Right lung (tissue), 10 donors: Measurements from ENCODE around the gene CCDC175. TPM values are rescaled to one million over a fixed set of nuclear protein-coding genes. Genes with fewer than 3 reads are reported as not detected.

ENCODE experiments used
- DNase-seq, 2 donors: peaks; one replicate each; pipeline ENCODE4 v3.0.0-alpha.2; 2013
- long read RNA-seq, 8 donors: transcript quantifications; one replicate each; lab custom pipeline, GENCODE V29; 2026
- polyA plus RNA-seq, 5 donors: library from polyadenylated mRNA; unstranded; fragments of 120-200 nt; gene quantifications; one replicate each; pipeline versions ENCODE4 v1.2.1 to v1.2.3, GENCODE V29; 2013; ENCODE audit warnings: inconsistent platforms in 1 of 5, low replicate concordance in 1 of 5; ENCODE audit not compliant: insufficient read length in 5 of 5, insufficient read depth in 1 of 5

Gene CCDC175
- 1 to 10 TPM in 1 of 5 donors, under 1 TPM in 4; 0.18 to 1.2 (median 0.66) TPM for polyA plus RNA-seq
- long read RNA-seq, donor 1, result 0 reads
- long read RNA-seq, donor 2, result 0 reads
- long read RNA-seq, donor 3, result 0 reads
- long read RNA-seq, donor 4, result 0 reads
- long read RNA-seq, donor 5, result 0 reads
- long read RNA-seq, donor 6, result 0 reads
- long read RNA-seq, donor 7, result 0 reads
- long read RNA-seq, donor 8, result 0 reads

GRCh38 chr14:59576332-59577294 is at the start of gene CCDC175:
CCDC175 (minus strand) TSS chr14:59576812; CDS start chr14:59576775, 37 bp downstream.
- peak; percentile 76 to 77 for DNase-seq

GRCh38 chr14:59622631-59623030 is 46.0 kb upstream of the CCDC175 start:
- no peak for DNase-seq

GRCh38 chr14:59619061-59619460 is 42.4 kb upstream of the CCDC175 start:
- no peak for DNase-seq

GRCh38 chr14:59601056-59601455 is 24.4 kb upstream of the CCDC175 start:
- no peak for DNase-seq

- DNase-seq, result no peak
Measured at GRCh38 chr14:59600211-59600945, 23.8 kb upstream of the CCDC175 start.

GRCh38 chr14:59595071-59595470 is 18.5 kb upstream of the CCDC175 start:
- no peak for DNase-seq

- DNase-seq, result no peak
Measured at GRCh38 chr14:59591641-59592370, 15.2 kb upstream of the CCDC175 start.

- DNase-seq, result no peak
Measured at GRCh38 chr14:59588101-59588500, 11.5 kb upstream of the CCDC175 start.

GRCh38 chr14:59585891-59586554 is 9.4 kb upstream of the CCDC175 start:
- DNase-seq, result no peak

- no peak for DNase-seq
Measured at GRCh38 chr14:59583755-59584154, 7.1 kb upstream of the CCDC175 start.

- no peak for DNase-seq
Measured at GRCh38 chr14:59582845-59583509, 6.4 kb upstream of the CCDC175 start.

- no peak for DNase-seq
Measured at GRCh38 chr14:59582161-59582560, 5.5 kb upstream of the CCDC175 start.

- DNase-seq, result no peak
Measured at GRCh38 chr14:59580911-59581310, 4.3 kb upstream of the CCDC175 start.

- DNase-seq, result no peak
Measured at GRCh38 chr14:59570122-59570521, 6.5 kb downstream of the CCDC175 start.

- DNase-seq, result no peak
Measured at GRCh38 chr14:59566725-59567124, 9.9 kb downstream of the CCDC175 start.

- DNase-seq, result no peak
Measured at GRCh38 chr14:59566296-59566695, 10.3 kb downstream of the CCDC175 start.

- DNase-seq, result no peak
Measured at GRCh38 chr14:59565087-59565486, 11.5 kb downstream of the CCDC175 start.

- DNase-seq, result no peak
Measured at GRCh38 chr14:59564366-59564765, 12.2 kb downstream of the CCDC175 start.

GRCh38 chr14:59547310-59547709 is 29.3 kb downstream of the CCDC175 start:
- no peak for DNase-seq

- no peak for DNase-seq
Measured at GRCh38 chr14:59543873-59544272, 32.7 kb downstream of the CCDC175 start.
